Measurements from ENCODE around the gene BLTP1. TPM values are rescaled to one million over a fixed set of nuclear protein-coding genes. Genes with fewer than 3 reads are reported as not detected.

BLTP1 gene
- total RNA-seq, 3 donors from 2014 or later (not counting 1 experiment from before 2014, with no cell fraction given): 117 to 130 (median 124) TPM

- DNase-seq (no peak), ATAC-seq (no peak)
- Mint-ChIP-seq H3K27me3 (ENCODE audit: low read depth in 2 of 2) (no peaks in the 10 kb centered on the region), H3K27ac (no peak overlapping the region), H3K4me1 (peaks cover 28 to 33% of the 10 kb centered on the region in 2 donors), H3K9me3 (no peaks in the 10 kb centered on the region), H3K4me3 (no peak overlapping the region), H3K36me3 (no peaks in the 10 kb centered on the region)
- H3K4me1 ChIP-seq (ENCODE audit: control insufficient read depth, insufficient read depth, low read length): peaks cover 3% of the 10 kb centered on the region
- no peaks in the 10 kb centered on the region for H3K27me3 ChIP-seq (ENCODE audit: control insufficient read depth, insufficient read depth, low read length)
- TF ChIP-seq CTCF (IDR thresholded peaks at IDR 0.05): no peak
- WGBS (ENCODE audit: insufficient coverage): no CpG with 5 or more reads among the region's 1 CpG
- H3K27ac ChIP-seq (ENCODE audit: low read length): no peak overlapping the region
- intact Hi-C loops (cut with micrococcal nuclease): no loop called here
- H3K9me3 ChIP-seq (ENCODE audit: control insufficient read depth, insufficient read depth, low read length): no peaks in the 10 kb centered on the region
- no peak overlapping the region for H3K4me3 ChIP-seq (ENCODE audit: low read length)
- H3K36me3 ChIP-seq (ENCODE audit: control insufficient read depth, insufficient read depth, low read length): peaks cover 11% of the 10 kb centered on the region
Observed at GRCh38 chr4:122170775-122171174, 18.6 kb downstream of the BLTP1 start.

GRCh38 chr4:122171323-122171722 is 19.2 kb downstream of the BLTP1 start:
- Mint-ChIP-seq H3K9me3 (no peaks in the 10 kb centered on the region), H3K4me1 (peaks cover 28 to 33% of the 10 kb centered on the region in 2 donors), H3K27ac (no peak overlapping the region), H3K36me3 (no peaks in the 10 kb centered on the region), H3K4me3 (no peak overlapping the region), H3K27me3 (ENCODE audit: low read depth in 2 of 2) (no peaks in the 10 kb centered on the region)
- Histone ChIP-seq H3K4me3 (ENCODE audit: low read length) (no peak overlapping the region), H3K9me3 (ENCODE audit: control insufficient read depth, insufficient read depth, low read length) (no peaks in the 10 kb centered on the region), H3K27me3 (ENCODE audit: control insufficient read depth, insufficient read depth, low read length) (no peaks in the 10 kb centered on the region), H3K36me3 (ENCODE audit: control insufficient read depth, insufficient read depth, low read length) (peaks cover 14% of the 10 kb centered on the region), H3K4me1 (ENCODE audit: control insufficient read depth, insufficient read depth, low read length) (peaks cover 3% of the 10 kb centered on the region), H3K27ac (ENCODE audit: low read length) (no peak overlapping the region)
- intact Hi-C loops (cut with micrococcal nuclease): no loop called here
- TF ChIP-seq CTCF (IDR thresholded peaks at IDR 0.05): no peak
- no peak for ATAC-seq
- DNase-seq: no peak

- Histone ChIP-seq H3K27me3 (ENCODE audit: control insufficient read depth, insufficient read depth, low read length) (no peaks in the 10 kb centered on the region), H3K36me3 (ENCODE audit: control insufficient read depth, insufficient read depth, low read length) (peaks cover 23% of the 10 kb centered on the region), H3K4me3 (ENCODE audit: low read length) (no peak overlapping the region), H3K4me1 (ENCODE audit: control insufficient read depth, insufficient read depth, low read length) (peaks cover 2% of the 10 kb centered on the region), H3K9me3 (ENCODE audit: control insufficient read depth, insufficient read depth, low read length) (no peaks in the 10 kb centered on the region), H3K27ac (ENCODE audit: low read length) (no peak overlapping the region)
- no peak overlapping the region for H3K27ac Mint-ChIP-seq
- no peak for DNase-seq
- no peaks in the 10 kb centered on the region for H3K9me3 Mint-ChIP-seq
- intact Hi-C loops (cut with micrococcal nuclease): no loop called here
- H3K4me3 Mint-ChIP-seq: no peak overlapping the region
- TF ChIP-seq CTCF (IDR thresholded peaks at IDR 0.05): no peak
- no peaks in the 10 kb centered on the region for H3K27me3 Mint-ChIP-seq (ENCODE audit: low read depth in 2 of 2)
- ATAC-seq: no peak
- peaks cover 8% of the 10 kb centered on the region for H3K36me3 Mint-ChIP-seq
- peaks cover 21 to 27% of the 10 kb centered on the region in 2 donors for H3K4me1 Mint-ChIP-seq
- no CpG with 5 or more reads among the region's 1 CpG for WGBS (ENCODE audit: insufficient coverage)
Observed at GRCh38 chr4:122172266-122172665, 20.1 kb downstream of the BLTP1 start.

- no peak overlapping the region for H3K27ac Mint-ChIP-seq
- H3K9me3 Mint-ChIP-seq: no peaks in the 10 kb centered on the region
- no peaks in the 10 kb centered on the region for H3K4me1 ChIP-seq (ENCODE audit: control insufficient read depth, insufficient read depth, low read length)
- H3K27ac ChIP-seq (ENCODE audit: low read length): no peak overlapping the region
- H3K36me3 ChIP-seq (ENCODE audit: control insufficient read depth, insufficient read depth, low read length): peaks cover 63% of the 10 kb centered on the region
- H3K27me3 ChIP-seq (ENCODE audit: control insufficient read depth, insufficient read depth, low read length): no peaks in the 10 kb centered on the region
- no peaks in the 10 kb centered on the region for H3K9me3 ChIP-seq (ENCODE audit: control insufficient read depth, insufficient read depth, low read length)
- no peak overlapping the region for H3K4me3 Mint-ChIP-seq
- H3K4me1 Mint-ChIP-seq: no peaks in the 10 kb centered on the region
- H3K27me3 Mint-ChIP-seq (ENCODE audit: low read depth in 2 of 2): no peaks in the 10 kb centered on the region
- no peak overlapping the region for H3K4me3 ChIP-seq (ENCODE audit: low read length)
- DNase-seq: no peak
- WGBS (ENCODE audit: insufficient coverage): 100% methylated on average over 1 of the region's 1 CpG
- no peak for TF ChIP-seq CTCF (IDR thresholded peaks at IDR 0.05)
- intact Hi-C loops (cut with micrococcal nuclease): no loop called here
- no peak for ATAC-seq
- peaks cover 30% of the 10 kb centered on the region for H3K36me3 Mint-ChIP-seq
Observed at GRCh38 chr4:122178961-122179360, 26.8 kb downstream of the BLTP1 start.

Measured in natural killer cell (primary cell).